GM21367 (cell line): Measurements from ENCODE around the gene TRPM5.

Experiments used
- ATAC-seq: cut with Tn5 transposase; IDR thresholded peaks from one replicate; pipeline ENCODE4 v1.9.1; 2021; ENCODE audit not compliant: unreplicated experiment

Gene TRPM5

GRCh38 chr11:2421996-2422395, 22.3 kb downstream of the TRPM5 start:
- ATAC-seq = no peak

- no peak for ATAC-seq
These were observed 22.9 kb downstream of the TRPM5 start for GRCh38 chr11:2421226-2421994.

GRCh38 chr11:2420502-2421225, 23.6 kb downstream of the TRPM5 start:
- ATAC-seq = no peak

GRCh38 chr11:2419638-2420501, 24.4 kb downstream of the TRPM5 start:
- ATAC-seq = no peak

DNA sequence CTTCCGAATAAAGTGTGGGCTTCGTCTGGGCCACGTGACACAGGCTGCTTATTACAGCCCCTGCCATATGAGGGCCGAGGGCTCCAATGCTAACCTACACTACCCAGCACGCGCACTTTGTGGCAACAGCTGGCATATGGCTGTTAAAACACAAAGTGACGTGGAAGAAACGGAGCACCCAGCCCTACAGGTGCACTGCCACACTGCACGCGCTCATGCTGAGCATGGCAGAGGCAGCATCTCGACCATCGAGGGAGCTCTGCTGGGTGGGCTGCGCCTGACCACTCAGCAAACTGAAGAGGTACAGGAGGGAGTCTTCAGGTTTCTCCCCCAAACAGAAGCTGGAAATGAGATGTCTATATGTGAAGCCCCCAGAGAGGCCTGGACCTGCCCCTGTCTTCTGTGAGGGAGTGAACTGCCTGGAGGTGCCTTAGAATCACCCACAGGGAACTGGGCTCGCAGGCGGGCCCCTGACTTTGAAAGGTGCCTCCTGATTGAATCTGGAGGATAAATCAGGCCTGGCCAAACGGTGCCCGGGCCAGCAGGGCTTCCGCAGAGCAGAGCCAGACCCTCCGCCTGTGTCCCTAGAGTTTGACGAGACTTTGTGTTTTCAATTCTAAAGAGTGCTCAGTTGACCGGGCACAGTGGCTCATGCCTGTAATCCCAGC, 25.5 kb downstream of the TRPM5 start:
- no peak for ATAC-seq

GRCh38 chr11:2417856-2418692, 26.2 kb downstream of the TRPM5 start:
- no peak for ATAC-seq

GRCh38 chr11:2416765-2417164, 27.5 kb downstream of the TRPM5 start:
- ATAC-seq = no peak

GRCh38 chr11:2415601-2416380, 28.5 kb downstream of the TRPM5 start:
- no peak for ATAC-seq

- ATAC-seq = no peak
These were observed 29.1 kb downstream of the TRPM5 start for GRCh38 chr11:2415171-2415570.

DNA sequence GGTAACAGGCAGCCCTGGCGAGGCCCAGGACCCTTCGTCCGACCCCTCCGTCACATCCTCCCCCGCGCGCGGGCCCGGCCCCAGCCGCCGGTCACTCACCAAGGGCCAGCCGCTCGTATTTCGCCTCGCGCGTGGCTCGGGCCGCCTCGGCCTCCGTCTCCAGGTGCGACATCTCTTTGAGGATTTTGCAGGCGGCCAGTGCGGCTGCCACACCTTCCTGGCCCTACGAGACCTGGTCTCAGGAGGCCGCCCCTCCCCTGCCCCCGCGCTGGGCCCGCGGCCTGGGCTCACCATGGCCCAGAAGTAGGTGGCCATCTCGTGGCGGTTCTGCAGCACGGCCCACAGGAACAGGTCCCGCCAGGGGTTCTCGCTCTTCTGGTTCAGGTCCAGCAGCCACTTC, 29.7 kb downstream of the TRPM5 start:
- ATAC-seq = no peak

DNA sequence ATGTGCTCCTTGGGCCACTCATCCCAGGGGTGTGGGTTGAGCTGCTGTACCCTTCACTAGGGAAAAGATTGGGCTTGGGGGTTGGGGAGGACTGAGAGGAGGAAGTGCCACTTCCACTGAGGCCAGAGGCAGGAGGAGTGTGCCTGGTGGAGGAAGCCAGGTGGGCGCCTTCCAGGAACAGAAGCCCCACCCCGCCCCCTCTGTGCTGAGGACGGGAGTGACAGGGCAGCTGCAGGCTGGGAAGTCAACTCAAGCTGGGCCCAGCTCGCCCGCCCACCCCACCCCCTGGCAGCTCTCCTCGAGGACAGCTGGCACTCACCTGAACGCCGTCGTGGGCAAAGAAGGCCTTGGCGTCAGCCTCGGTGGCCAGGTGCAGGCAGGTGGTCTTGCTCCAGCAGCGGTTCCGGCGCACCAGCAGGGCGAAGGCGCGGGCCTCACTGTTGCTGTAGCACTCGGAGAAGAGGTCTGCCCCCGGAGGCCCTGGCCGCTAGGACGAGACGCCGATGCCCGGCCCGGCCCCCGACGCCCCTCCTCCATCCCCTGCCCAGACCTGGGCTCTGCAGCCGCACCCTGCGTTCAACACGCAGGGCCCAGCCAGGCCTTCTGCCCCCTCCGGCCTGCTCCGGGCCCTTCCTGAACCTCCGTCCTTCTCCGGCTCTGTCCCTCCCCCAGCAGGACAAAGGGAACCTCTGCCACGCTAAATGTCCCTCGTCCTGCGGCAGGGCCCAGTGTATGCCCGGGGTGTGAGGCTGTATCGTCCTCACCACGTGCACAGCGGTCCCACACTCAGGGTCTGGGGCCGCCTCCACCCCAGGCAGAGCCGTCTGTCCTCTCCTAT, 30.4 kb downstream of the TRPM5 start:
- ATAC-seq = no peak

- ATAC-seq = no peak
These were observed 32.0 kb downstream of the TRPM5 start for GRCh38 chr11:2412323-2412722.

GRCh38 chr11:2411446-2412305, 32.6 kb downstream of the TRPM5 start:
- no peak for ATAC-seq

DNA sequence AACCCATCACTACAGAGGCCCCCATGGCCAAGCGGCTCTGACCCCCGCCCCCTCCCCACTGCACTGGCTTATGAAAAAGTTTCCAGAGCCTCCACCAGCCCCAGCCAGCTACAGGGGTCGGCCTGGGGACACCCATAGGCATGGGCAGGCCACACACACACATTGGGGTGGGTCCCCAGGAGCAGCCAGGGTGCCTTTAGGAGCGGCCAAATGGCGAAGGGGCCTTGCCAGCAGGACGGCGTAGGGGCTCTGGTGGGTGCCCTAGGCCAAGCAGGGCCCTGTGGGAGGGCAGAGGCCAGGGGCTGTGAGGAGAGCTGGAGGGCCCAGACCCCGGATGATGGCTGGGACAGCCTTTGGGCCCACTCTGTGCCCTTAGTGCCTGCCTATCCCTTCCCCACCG, 33.7 kb downstream of the TRPM5 start:
- ATAC-seq = no peak

DNA sequence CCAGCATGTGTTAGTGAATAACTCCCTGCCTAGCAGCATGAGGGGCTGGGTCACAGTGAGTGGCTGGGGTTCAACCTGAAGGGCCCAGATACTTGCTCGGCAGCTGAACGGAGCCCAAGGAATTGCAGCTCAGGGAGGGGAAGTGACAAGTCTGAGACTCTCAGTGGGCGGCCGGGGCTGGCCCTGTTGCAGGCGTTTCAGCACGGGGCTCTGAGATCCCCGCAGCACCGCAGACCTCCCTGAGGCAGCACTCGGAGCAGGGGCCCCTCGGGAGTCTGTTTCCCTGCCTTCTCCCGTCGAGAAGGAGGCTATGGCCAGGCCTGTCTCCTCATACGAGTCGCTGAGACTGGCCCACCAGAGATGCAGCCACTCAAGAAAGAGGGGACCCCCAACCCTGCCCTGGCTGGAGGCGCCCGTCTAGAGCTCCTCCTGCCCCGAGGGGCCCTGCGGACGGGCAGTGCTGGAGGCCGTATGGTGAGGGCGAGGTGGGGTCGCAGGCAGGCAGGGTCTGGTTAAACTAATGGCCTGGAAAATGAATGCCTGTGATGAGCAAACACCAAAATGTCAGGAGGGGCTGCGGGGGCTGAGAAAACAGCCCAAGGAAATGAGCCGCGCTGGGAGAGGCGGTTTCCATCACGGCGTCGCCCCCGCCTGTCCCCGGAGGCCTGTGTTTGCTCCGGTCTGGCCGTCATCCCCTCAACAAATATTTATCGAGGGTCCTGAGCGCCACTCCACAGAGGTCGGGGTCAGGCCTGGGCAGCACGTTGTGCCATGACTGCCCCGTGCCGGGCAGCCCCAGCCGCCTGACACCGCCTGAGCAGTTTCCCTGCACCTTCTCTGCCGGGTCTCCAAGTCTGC, 34.5 kb downstream of the TRPM5 start:
- no peak for ATAC-seq

DNA sequence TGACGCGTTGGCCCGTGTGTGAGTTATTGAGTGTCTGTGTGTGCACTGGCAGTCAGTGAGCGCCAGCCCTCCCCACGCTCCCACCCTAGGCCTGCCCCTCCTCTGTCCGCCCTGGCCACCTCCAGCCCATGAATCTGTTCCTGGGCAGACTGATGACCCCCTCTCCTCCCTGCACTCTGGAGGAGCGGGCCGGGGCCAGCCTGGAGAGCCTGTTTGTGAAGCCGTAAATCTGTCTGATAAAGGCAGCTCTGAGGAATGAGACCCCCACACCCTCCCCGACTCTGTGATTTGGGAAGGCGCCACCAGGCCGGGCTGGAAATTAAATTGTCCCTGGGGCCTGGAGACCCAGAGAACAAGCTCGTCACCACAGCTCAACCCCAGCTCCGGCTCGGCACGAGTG, 35.2 kb downstream of the TRPM5 start:
- no peak for ATAC-seq

GRCh38 chr11:2408671-2409070, 35.6 kb downstream of the TRPM5 start:
- no peak for ATAC-seq
